Stimulated activated naive CD8-positive, alpha-beta T cell treated with anti-CD3 and anti-CD28 coated beads, Interleukin-15, amount 100 ng/mL, for 72 hours (primary cell): ENCODE data around the gene SARDH.
A peak's percentile ranks its signal among the peaks of the same experiment; 100 is the strongest.

Experiments used
- ATAC-seq: fragments of 150-1000 bp; cut with Tn5 transposase; 2 replicates; pipeline ENCODE4 v1.10.0; 2021; ENCODE audit warnings: mild to moderate bottlenecking, moderate library complexity
- DNase-seq, 2 donors: peaks; one replicate each; pipeline ENCODE4 v3.0.0; 2021 to 2022
- H3K27ac Mint-ChIP-seq, 2 donors: one replicate each; pipeline ENCODE4 v1.8.0; 2022; ENCODE audit warnings: mild to moderate bottlenecking in 2 of 2, mixed read lengths in 2 of 2, moderate library complexity in 2 of 2
- H3K27me3 Mint-ChIP-seq: one replicate; pipeline ENCODE4 v1.8.0; 2022; ENCODE audit warnings: mixed read lengths
- H3K4me1 Mint-ChIP-seq: one replicate; pipeline ENCODE4 v1.8.0; 2022; ENCODE audit warnings: mild to moderate bottlenecking, mixed read lengths
- H3K4me3 Mint-ChIP-seq, 2 donors: one replicate each; pipeline ENCODE4 v1.8.0; 2022; ENCODE audit warnings: mild to moderate bottlenecking in 2 of 2, mixed read lengths in 2 of 2, moderate library complexity in 1 of 2
- H3K9me3 Mint-ChIP-seq, 2 donors: one replicate each; pipeline ENCODE4 v1.8.0; 2022; ENCODE audit warnings: mixed read lengths in 2 of 2

Gene SARDH

GRCh38 chr9:133779516-133780403 is 41.6 kb upstream of the SARDH start:
- no peaks in the 10 kb centered on the region for H3K9me3 Mint-ChIP-seq
- H3K27ac Mint-ChIP-seq: no peak overlapping the region

GRCh38 chr9:133779081-133779480 is 40.9 kb upstream of the SARDH start:
- no peaks in the 10 kb centered on the region for H3K27me3 Mint-ChIP-seq
- no peaks in the 10 kb centered on the region for H3K9me3 Mint-ChIP-seq
- H3K27ac Mint-ChIP-seq: no peak overlapping the region
- DNase-seq (no peak), ATAC-seq (no peak)
- no peaks in the 10 kb centered on the region for H3K4me1 Mint-ChIP-seq
- no peak overlapping the region for H3K4me3 Mint-ChIP-seq

More at GRCh38 chr9:133779516-133780403, 41.6 kb upstream of the SARDH start:
- no peak for ATAC-seq
- no peak for DNase-seq
- no peaks in the 10 kb centered on the region for H3K4me1 Mint-ChIP-seq
- H3K27me3 Mint-ChIP-seq: no peaks in the 10 kb centered on the region
- H3K4me3 Mint-ChIP-seq: no peak overlapping the region

GRCh38 chr9:133778336-133779013 is 40.3 kb upstream of the SARDH start:
- no peaks in the 10 kb centered on the region for H3K9me3 Mint-ChIP-seq
- H3K4me1 Mint-ChIP-seq: no peaks in the 10 kb centered on the region
- peak overlapping the region in 1 of 2 donors; percentile 12 for H3K27ac Mint-ChIP-seq
- ATAC-seq: no peak
- no peak for DNase-seq
- no peak overlapping the region for H3K4me3 Mint-ChIP-seq
- no peaks in the 10 kb centered on the region for H3K27me3 Mint-ChIP-seq

- ATAC-seq: no peak
- H3K4me1 Mint-ChIP-seq: no peaks in the 10 kb centered on the region
- DNase-seq: no peak
- H3K27ac Mint-ChIP-seq: peak overlapping the region in 1 of 2 donors; percentile 76
- no peaks in the 10 kb centered on the region for H3K9me3 Mint-ChIP-seq
- no peak overlapping the region for H3K4me3 Mint-ChIP-seq
- H3K27me3 Mint-ChIP-seq: no peaks in the 10 kb centered on the region
These were observed 39.7 kb upstream of the SARDH start for GRCh38 chr9:133777871-133778270.

- H3K4me3 Mint-ChIP-seq: no peak overlapping the region
- ATAC-seq: no peak
- no peak for DNase-seq
- no peak overlapping the region for H3K27ac Mint-ChIP-seq
- H3K9me3 Mint-ChIP-seq: no peaks in the 10 kb centered on the region
- no peaks in the 10 kb centered on the region for H3K4me1 Mint-ChIP-seq
- no peaks in the 10 kb centered on the region for H3K27me3 Mint-ChIP-seq
These were observed 39.1 kb upstream of the SARDH start for GRCh38 chr9:133777068-133777791.

- ATAC-seq: no peak
These were observed 38.1 kb upstream of the SARDH start for GRCh38 chr9:133775951-133776905.

GRCh38 chr9:133775291-133775690 is 37.1 kb upstream of the SARDH start:
- ATAC-seq (no peak), DNase-seq (no peak)
- Mint-ChIP-seq H3K27ac (peak overlapping the region in 1 of 2 donors; percentile 38), H3K9me3 (no peaks in the 10 kb centered on the region), H3K4me1 (no peaks in the 10 kb centered on the region), H3K4me3 (no peak overlapping the region), H3K27me3 (no peaks in the 10 kb centered on the region)

More at GRCh38 chr9:133775951-133776905, 38.1 kb upstream of the SARDH start:
- no peak overlapping the region for H3K27ac Mint-ChIP-seq
- H3K27me3 Mint-ChIP-seq: no peaks in the 10 kb centered on the region
- no peaks in the 10 kb centered on the region for H3K9me3 Mint-ChIP-seq
- DNase-seq: no peak
- H3K4me1 Mint-ChIP-seq: no peaks in the 10 kb centered on the region
- H3K4me3 Mint-ChIP-seq: no peak overlapping the region

- no peaks in the 10 kb centered on the region for H3K27me3 Mint-ChIP-seq
- no peak overlapping the region for H3K27ac Mint-ChIP-seq
- no peak overlapping the region for H3K4me3 Mint-ChIP-seq
- no peak for ATAC-seq
- no peak for DNase-seq
- H3K9me3 Mint-ChIP-seq: no peaks in the 10 kb centered on the region
- no peaks in the 10 kb centered on the region for H3K4me1 Mint-ChIP-seq
These were observed 36.6 kb upstream of the SARDH start for GRCh38 chr9:133774799-133775198.

GRCh38 chr9:133773889-133774655 is 35.9 kb upstream of the SARDH start:
- no peaks in the 10 kb centered on the region for H3K27me3 Mint-ChIP-seq
- DNase-seq (no peak), ATAC-seq (no peak)
- H3K4me3 Mint-ChIP-seq: no peak overlapping the region
- H3K4me1 Mint-ChIP-seq: no peaks in the 10 kb centered on the region
- no peaks in the 10 kb centered on the region for H3K9me3 Mint-ChIP-seq
- H3K27ac Mint-ChIP-seq: no peak overlapping the region

GRCh38 chr9:133772581-133772980 is 34.4 kb upstream of the SARDH start:
- H3K4me1 Mint-ChIP-seq: no peaks in the 10 kb centered on the region
- peaks cover 0 to 11% of the 10 kb centered on the region in 2 donors for H3K9me3 Mint-ChIP-seq
- DNase-seq (no peak), ATAC-seq (no peak)
- H3K27ac Mint-ChIP-seq: no peak overlapping the region
- H3K27me3 Mint-ChIP-seq: no peaks in the 10 kb centered on the region
- H3K4me3 Mint-ChIP-seq: no peak overlapping the region

- H3K4me3 Mint-ChIP-seq: no peak overlapping the region
- H3K27me3 Mint-ChIP-seq: no peaks in the 10 kb centered on the region
- H3K9me3 Mint-ChIP-seq: peaks cover 5 to 16% of the 10 kb centered on the region in 2 donors
- no peaks in the 10 kb centered on the region for H3K4me1 Mint-ChIP-seq
- no peak overlapping the region for H3K27ac Mint-ChIP-seq
- no peak for ATAC-seq
- peak in 1 of 2 donors; percentile 4 for DNase-seq
These were observed 33.6 kb upstream of the SARDH start for GRCh38 chr9:133771486-133772482.

GRCh38 chr9:133770076-133770777 is 32.1 kb upstream of the SARDH start:
- Mint-ChIP-seq H3K27me3 (no peaks in the 10 kb centered on the region), H3K9me3 (peaks cover 16 to 26% of the 10 kb centered on the region in 2 donors), H3K27ac (no peak overlapping the region), H3K4me3 (no peak overlapping the region), H3K4me1 (no peaks in the 10 kb centered on the region)
- DNase-seq: peak in 1 of 2 donors; percentile 4
- ATAC-seq: no peak
